GDM1 (cell line): ENCODE data around the gene RPGR.

Experiments
- DNase-seq: peaks from one replicate; lab custom pipeline; 2025; lab: John Stamatoyannopoulos, UW

Gene RPGR

GRCh38 chrX:38327007-38327774 is at the start of gene RPGR:
Gene RPGR (minus strand): TSS chrX:38327509. CDS start chrX:38327367, 142 bp downstream.
- DNase-seq: peak; percentile 86

- no peak for DNase-seq
These were observed 49.4 kb upstream of the RPGR start for GRCh38 chrX:38376747-38377146.

GRCh38 chrX:38375891-38376290 is 48.6 kb upstream of the RPGR start:
- DNase-seq: no peak

GRCh38 chrX:38374431-38374830 is 47.1 kb upstream of the RPGR start:
- DNase-seq: no peak

GRCh38 chrX:38371641-38372040 is 44.3 kb upstream of the RPGR start:
- no peak for DNase-seq

- DNase-seq: no peak
These were observed 41.5 kb upstream of the RPGR start for GRCh38 chrX:38368774-38369173.

- no peak for DNase-seq
These were observed 38.6 kb upstream of the RPGR start for GRCh38 chrX:38365954-38366353.

GRCh38 chrX:38363046-38363445 is 35.7 kb upstream of the RPGR start:
- DNase-seq: no peak

GRCh38 chrX:38357747-38358673 is 30.7 kb upstream of the RPGR start:
- no peak for DNase-seq

GRCh38 chrX:38356401-38356800 is 29.1 kb upstream of the RPGR start:
- no peak for DNase-seq

GRCh38 chrX:38352362-38352761 is 25.1 kb upstream of the RPGR start, which contains the start of gene OTC:
Gene OTC (plus strand): TSS chrX:38352604. CDS start chrX:38352697, 93 bp downstream.
- DNase-seq: no peak

- no peak for DNase-seq
These were observed 24.0 kb upstream of the RPGR start for GRCh38 chrX:38351346-38351745.

GRCh38 chrX:38347136-38347535 is 19.8 kb upstream of the RPGR start:
- DNase-seq: no peak

- no peak for DNase-seq
These were observed 18.8 kb upstream of the RPGR start for GRCh38 chrX:38346150-38346549.

GRCh38 chrX:38342853-38343778 is 15.8 kb upstream of the RPGR start:
- DNase-seq: no peak

- no peak for DNase-seq
These were observed 14.1 kb upstream of the RPGR start for GRCh38 chrX:38341442-38341841.

- no peak for DNase-seq
These were observed 9.4 kb upstream of the RPGR start for GRCh38 chrX:38336538-38337240.

- DNase-seq: no peak
These were observed 8.1 kb upstream of the RPGR start for GRCh38 chrX:38335382-38335781.

GRCh38 chrX:38332505-38332904 is 5.2 kb upstream of the RPGR start:
- no peak for DNase-seq

- DNase-seq: no peak
These were observed 419 bp upstream of the RPGR start for GRCh38 chrX:38327775-38328081.

GRCh38 chrX:38326086-38326485 is 1.2 kb downstream of the RPGR start:
- DNase-seq: no peak
